A549 treated with DMSO at 1 μM for 4 hours (cell line): ENCODE measurements around the gene ROBO1. TPM values are rescaled to one million over a fixed set of nuclear protein-coding genes. Genes with fewer than 3 reads are reported as not detected.

Source experiments
- total RNA-seq: library from RNA; stranded (reverse); fragments of 200-300 nt; extraction: Qiagen RNA extraction; gene quantifications from 5 replicates; pipeline ENCODE4 v1.2.3, GENCODE V29; 2022; ENCODE audit warnings: low read depth

Gene ROBO1
- total RNA-seq = 8.6 to 15.3 TPM (median 14.8 TPM) in 5 replicates

DNA sequence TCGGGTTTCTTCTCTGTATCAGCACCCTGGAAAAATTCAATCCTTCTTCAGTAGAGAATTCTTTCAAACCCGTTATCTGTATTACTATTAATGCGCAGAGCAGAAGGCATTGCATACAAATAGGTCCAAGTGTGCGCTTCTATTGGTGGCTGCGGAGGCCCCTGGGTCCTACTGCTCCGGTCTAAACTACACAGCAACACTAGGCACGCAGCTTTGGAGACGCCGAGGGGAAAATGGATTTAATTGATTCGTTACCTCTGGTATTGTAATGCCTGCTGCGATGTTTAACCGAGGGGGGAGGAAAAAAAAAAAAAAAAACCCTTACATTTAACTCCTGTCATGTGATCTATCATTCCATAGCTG, at the start of gene ROBO1:
Gene ROBO1 (minus strand): TSS at position 94 of the 363 bp plus-strand sequence.

